HepG2 (cell line): ENCODE data around the gene IRF7. TPM values are rescaled to one million over a fixed set of nuclear protein-coding genes. Genes with fewer than 3 reads are reported as not detected.
A peak's percentile ranks its signal among the peaks of the same experiment; 100 is the strongest.

Source experiments
- ATAC-seq: fragments of 200-7000 bp; cut with Tn5 transposase; 3 replicates; pipeline ENCODE4 v1.9.1; 2020; ENCODE audit warnings: mild to moderate bottlenecking, moderate library complexity
- BruUV-seq: library from RNA; stranded (reverse); fragments of 400-500 nt; replicated peaks from 2 replicates; lab custom pipeline; 2021; lab: Mats Ljungman, UMichigan
- CTCF ChIA-PET: fragments of 300-600 bp; formaldehyde crosslinking; extraction: SDS; loops from one replicate; lab custom pipeline; 2021; ENCODE audit warnings: low total read pairs, inconsistent platforms, low intra/inter-chr PET ratio; lab: Yijun Ruan, JAX
- POLR2A ChIA-PET: fragments of 350-600 bp; sonication (Branson Sonifier 250); formaldehyde crosslinking; loops from one replicate; lab custom pipeline; 2020; ENCODE audit warnings: antibody characterized with exemption, inconsistent platforms; lab: Yijun Ruan, JAX
- DNase-seq: peaks from one replicate; pipeline ENCODE4 v3.0.0-alpha.2; 2015; ENCODE audit warnings: low spot score
- FAIRE-seq: peaks from 3 replicates; lab custom pipeline; 2011; peaks lifted over from hg19 to GRCh38; lab: Jason Lieb, UNC
- H2AFZ ChIP-seq: one replicate; pipeline ENCODE4 v1.6.1; 2011; ENCODE audit warnings: low read length, inconsistent platforms
- H3K27ac ChIP-seq: fragments of 300-600 bp; 3 replicates; pipeline ENCODE4 v1.8.0; 2011; ENCODE audit warnings: mixed run types, mild to moderate bottlenecking, mixed read lengths, low read length, inconsistent platforms; ENCODE audit not compliant: insufficient read depth; ENCODE audit errors: extremely low read length
- H3K27me3 ChIP-seq, 2 experiments: fragments of 200-600 bp in 1 of 2; 2 replicates in 1 of 2; 3 replicates in 1 of 2; pipeline versions ENCODE4 v1.6.0 to v1.8.0; 2011; ENCODE audit warnings: low read length in 2 of 2, mild to moderate bottlenecking in 2 of 2, moderate library complexity in 2 of 2, inconsistent platforms in 1 of 2; ENCODE audit not compliant: insufficient read depth in 2 of 2, control insufficient read depth in 1 of 2
- H3K36me3 ChIP-seq, 2 experiments: fragments of 200-600 bp in 1 of 2; replicated peaks in 1 of 2; 2 replicates in 1 of 2; 3 replicates in 1 of 2; pipeline versions ENCODE4 v1.5.1 to v1.8.0; 2011; ENCODE audit warnings: low read length in 2 of 2, inconsistent platforms in 1 of 2; ENCODE audit not compliant: insufficient read depth in 2 of 2, control insufficient read depth in 1 of 2
- H3K4me1 ChIP-seq: 2 replicates; pipeline ENCODE4 v1.5.1; 2012; ENCODE audit warnings: low read length, inconsistent platforms; ENCODE audit not compliant: insufficient read depth
- H3K4me2 ChIP-seq: 2 replicates; pipeline ENCODE4 v1.6.0; 2011; ENCODE audit warnings: low read depth, low read length, inconsistent platforms
- H3K4me3 ChIP-seq, 3 experiments: fragments of 200-600 bp in 1 of 3; sonication (generic), shearing (Covaris generic) in 1 of 3; replicated peaks in 1 of 3; 2 replicates each; pipeline ENCODE4 v1.5.1; 2011 to 2016; ENCODE audit warnings: low read length in 3 of 3, inconsistent platforms in 2 of 3, low read depth in 2 of 3, mild to moderate bottlenecking in 2 of 3, control low read depth in 1 of 3, mixed read lengths in 1 of 3; ENCODE audit not compliant: insufficient read depth in 1 of 3
- H3K79me2 ChIP-seq: one replicate; pipeline ENCODE4 v1.6.1; 2011; ENCODE audit warnings: low read length, inconsistent platforms; ENCODE audit not compliant: insufficient read depth
- H3K9ac ChIP-seq: 2 replicates; pipeline ENCODE4 v1.6.0; 2011; ENCODE audit warnings: mild to moderate bottlenecking, low read depth, low read length, inconsistent platforms; ENCODE audit not compliant: insufficient read depth
- H3K9me3 ChIP-seq: 2 replicates; pipeline ENCODE4 v1.5.1; 2012; ENCODE audit warnings: mild to moderate bottlenecking, low read length
- H4K20me1 ChIP-seq: 2 replicates; pipeline ENCODE4 v1.6.0; 2011; ENCODE audit warnings: inconsistent platforms, mild to moderate bottlenecking, low read length, moderate library complexity; ENCODE audit not compliant: insufficient read depth
- AKAP8 ChIP-seq: sonication (generic); formaldehyde crosslinking; IDR thresholded peaks from 2 replicates; pipeline ENCODE4 v1.5.1; 2020; ENCODE audit warnings: mild to moderate bottlenecking, missing genetic modification reagents
- ARNT2 ChIP-seq: sonication (generic); formaldehyde crosslinking; IDR thresholded peaks from 2 replicates; pipeline ENCODE4 v1.8.0; 2022; ENCODE audit warnings: mild to moderate bottlenecking, low read depth, missing genetic modification reagents, moderate library complexity
- ASH2L ChIP-seq: fragments of 300-600, 200-600 bp; sonication (generic); IDR thresholded peaks from 2 replicates; pipeline ENCODE4 v1.7.0; 2017; ENCODE audit warnings: low read depth, mild to moderate bottlenecking, moderate library complexity, mixed read lengths, low read length; ENCODE audit not compliant: insufficient read length
- FOXA3 ChIP-seq: IDR thresholded peaks from 2 replicates; pipeline ENCODE4 v1.6.1; 2016; ENCODE audit warnings: missing genetic modification reagents, missing compliant biosample characterization
- IRX3 ChIP-seq: sonication (generic); formaldehyde crosslinking; IDR thresholded peaks from 2 replicates; pipeline ENCODE4 v1.8.1; 2023; ENCODE audit warnings: mild to moderate bottlenecking, low read depth, missing genetic modification reagents, borderline replicate concordance
- PHF20 ChIP-seq: sonication (generic); formaldehyde crosslinking; IDR thresholded peaks from 2 replicates; pipeline ENCODE4 v1.5.0; 2020; ENCODE audit warnings: mild to moderate bottlenecking, missing genetic modification reagents
- PTBP1 ChIP-seq: fragments of 200-400 bp; formaldehyde crosslinking; IDR thresholded peaks from 2 replicates; pipeline ENCODE4 v1.6.1; 2018; ENCODE audit warnings: low read length, low read depth; ENCODE audit not compliant: poor library complexity, severe bottlenecking
- REPIN1 ChIP-seq: sonication (generic); formaldehyde crosslinking; IDR thresholded peaks from 2 replicates; pipeline ENCODE4 v1.8.0; 2022; ENCODE audit warnings: missing genetic modification reagents, low read depth, mild to moderate bottlenecking, borderline replicate concordance
- SMARCE1 ChIP-seq: fragments of 450-650 bp; IDR thresholded peaks from 2 replicates; pipeline ENCODE4 v1.6.1; 2017; ENCODE audit warnings: borderline replicate concordance
- SOX6 ChIP-seq, 2 experiments: fragments of 450-650 bp in 1 of 2; sonication (generic) in 1 of 2; formaldehyde crosslinking in 1 of 2; IDR thresholded peaks; 2 replicates each; pipeline versions ENCODE4 v1.4.0 to v1.6.1; 2017 to 2020; ENCODE audit warnings: antibody characterized with exemption in 1 of 2, mild to moderate bottlenecking in 1 of 2, missing genetic modification reagents in 1 of 2
- TARDBP ChIP-seq: sonication (generic); formaldehyde crosslinking; IDR thresholded peaks from 2 replicates; pipeline ENCODE4 v1.8.0; 2022; ENCODE audit warnings: mild to moderate bottlenecking, missing genetic modification reagents
- TMF1 ChIP-seq: sonication (generic); formaldehyde crosslinking; IDR thresholded peaks from 2 replicates; pipeline ENCODE4 v1.8.1; 2022; ENCODE audit warnings: low read depth, missing genetic modification reagents
- ZMYM3 ChIP-seq: sonication (generic); formaldehyde crosslinking; IDR thresholded peaks from 2 replicates; pipeline ENCODE4 v1.5.1; 2020; ENCODE audit warnings: mild to moderate bottlenecking, missing genetic modification reagents
- ZNF33B ChIP-seq: sonication (generic); formaldehyde crosslinking; IDR thresholded peaks from 2 replicates; pipeline ENCODE4 v1.5.1; 2020; ENCODE audit warnings: mild to moderate bottlenecking, missing genetic modification reagents
- ZNF563 ChIP-seq: sonication (generic); formaldehyde crosslinking; IDR thresholded peaks from 2 replicates; pipeline ENCODE4 v1.8.0; 2022; ENCODE audit warnings: mild to moderate bottlenecking, moderate library complexity, missing genetic modification reagents
- WGBS: methylation state at CpG from one replicate; pipeline ENCODE4 v1.1.6; 2017; ENCODE audit warnings: low lambda C conversion rate; 5-methylcytosine and 5-hydroxymethylcytosine counted together
- in situ Hi-C: cut with HindIII; loops from 2 replicates; pipeline ENCODE4 v1.10.0; 2017; ENCODE audit warnings: low pct_unique_long_range_greater_than_20kb; ENCODE audit not compliant: extremely low pct_ligation_motif_present
- intact Hi-C: fragments of 100-400 bp; cut with micrococcal nuclease; formaldehyde crosslinking; loops from one replicate; pipeline ENCODE4 v1.10.0; 2022; ENCODE audit not compliant: unreplicated experiment
- polyA plus RNA-seq, 8 experiments: library from polyadenylated mRNA; depleted of rRNA in 3 of 8; stranded (reverse) in 7 of 8; unstranded in 1 of 8; fragments of >200 nt; fragmentation: Illumina TruSeq in 4 of 8; extraction: Trizol in 4 of 8; gene quantifications; 2 replicates each; pipeline versions ENCODE4 v1.2.1 to v1.2.3, GENCODE V29; 2011 to 2016; ENCODE audit warnings: low read depth in 4 of 8, missing spikeins in 1 of 8, mixed read lengths in 1 of 8; ENCODE audit not compliant: insufficient read depth in 1 of 8
- total RNA-seq, 5 experiments: library from RNA; depleted of rRNA; stranded (reverse); fragments of >200 nt; fragmentation: Illumina TruSeq; extraction: Trizol; gene quantifications; 2 replicates each; pipeline ENCODE4 v1.2.3, GENCODE V29; 2016; ENCODE audit warnings: low read depth in 1 of 5
- TF ChIP-seq, protein P1 (sequence below): sonication (generic); formaldehyde crosslinking; IDR thresholded peaks from 2 replicates; pipeline ENCODE4 v1.4.0; 2020; ENCODE audit warnings: missing genetic modification reagents
- TF ChIP-seq, protein P2 (sequence below): IDR thresholded peaks from 2 replicates; pipeline ENCODE4 v1.6.1; 2016; ENCODE audit warnings: mild to moderate bottlenecking, missing biosample characterization, missing genetic modification reagents
- TF ChIP-seq, protein P3 (sequence below): sonication (generic); formaldehyde crosslinking; IDR thresholded peaks from 2 replicates; pipeline ENCODE4 v1.5.0; 2020; ENCODE audit warnings: missing genetic modification reagents
- TF ChIP-seq, protein P4 (sequence below): sonication (generic); formaldehyde crosslinking; IDR thresholded peaks from 2 replicates; pipeline ENCODE4 v1.4.0; 2020; ENCODE audit warnings: missing genetic modification reagents
- TF ChIP-seq, protein P5 (sequence below): sonication (generic); formaldehyde crosslinking; IDR thresholded peaks from 2 replicates; pipeline ENCODE4 v1.5.1; 2020; ENCODE audit warnings: missing genetic modification reagents, mild to moderate bottlenecking, borderline replicate concordance

Gene IRF7
- total and polyA plus RNA-seq, 2 of the 13 experiments (the other 11 are each of a cell fraction or from before 2014, with no cell fraction given) = not detected

DNA sequence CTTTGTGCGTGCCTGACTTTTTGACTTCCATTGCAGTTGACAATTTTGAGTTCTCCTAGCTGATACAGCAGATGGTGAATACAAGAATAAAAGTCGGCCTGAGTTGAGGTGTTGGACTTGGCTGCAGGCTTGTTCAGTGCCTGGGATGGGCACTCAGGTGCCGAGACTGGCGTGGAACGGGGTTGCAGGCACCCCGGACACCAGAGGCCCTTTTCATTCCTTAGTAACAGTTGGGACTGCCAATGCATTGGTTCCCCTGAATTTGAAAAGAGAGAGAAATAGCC lies 38.2 kb downstream of the IRF7 start:
- Histone ChIP-seq H3K9ac (peak overlapping the region; percentile 100), H3K4me2 (peak overlapping the region; percentile 94), H3K9me3 (no peaks in the 10 kb centered on the region), H2AFZ (no peak overlapping the region), H3K36me3 (peaks cover 8 to 14% of the 10 kb centered on the region in 2 experiments; a peak in 4 of 5 replicates), H3K79me2 (peaks cover 56% of the 10 kb centered on the region), H3K4me3 (peak overlapping the region; percentile 78 to 100 (median 92)), H3K4me1 (peaks cover 54% of the 10 kb centered on the region), H4K20me1 (peaks cover 43% of the 10 kb centered on the region), H3K27me3 (no peaks in the 10 kb centered on the region; a peak in 1 of 5 replicates), H3K27ac (peak overlapping the region; percentile 80)
- intact Hi-C loops = no loop called here
- in situ Hi-C loops = no loop called here
- 5% methylated on average over 6 of the region's 6 CpGs for WGBS
- DNase-seq = no peak
- FAIRE-seq = no peak
- CTCF ChIA-PET = no interaction called here
- POLR2A ChIA-PET = interaction anchor here (0.7 to 1.3 kb wide), 2 partner anchors 8 to 23 kb away, joined by 3 read pairs; no protein-coding TSS in a partner anchor
- no peak for ATAC-seq
- TF ChIP-seq ZNF563 (CRISPR knock-in tag) (no peak), FOXA3 (CRISPR knock-in tag) (no peak), IRX3 (no peak), TMF1 (no peak), ZMYM3 (CRISPR knock-in tag) (no peak), TARDBP (CRISPR knock-in tag) (no peak), SOX6 (IDR thresholded peaks at IDR 0.05) (no peak), SOX6 (CRISPR knock-in tag; IDR thresholded peaks at IDR 0.05) (no peak), PHF20 (CRISPR knock-in tag) (0 out of 2 replicates have a peak, but pooled peaks have one; percentile 18), ZNF33B (CRISPR knock-in tag) (no peak), AKAP8 (CRISPR knock-in tag) (no peak), ARNT2 (CRISPR knock-in tag) (no peak), ASH2L (peak; percentile 33), PTBP1 (no peak), REPIN1 (CRISPR knock-in tag) (no peak), SMARCE1 (no peak)
- TF ChIP-seq, protein P1, sequence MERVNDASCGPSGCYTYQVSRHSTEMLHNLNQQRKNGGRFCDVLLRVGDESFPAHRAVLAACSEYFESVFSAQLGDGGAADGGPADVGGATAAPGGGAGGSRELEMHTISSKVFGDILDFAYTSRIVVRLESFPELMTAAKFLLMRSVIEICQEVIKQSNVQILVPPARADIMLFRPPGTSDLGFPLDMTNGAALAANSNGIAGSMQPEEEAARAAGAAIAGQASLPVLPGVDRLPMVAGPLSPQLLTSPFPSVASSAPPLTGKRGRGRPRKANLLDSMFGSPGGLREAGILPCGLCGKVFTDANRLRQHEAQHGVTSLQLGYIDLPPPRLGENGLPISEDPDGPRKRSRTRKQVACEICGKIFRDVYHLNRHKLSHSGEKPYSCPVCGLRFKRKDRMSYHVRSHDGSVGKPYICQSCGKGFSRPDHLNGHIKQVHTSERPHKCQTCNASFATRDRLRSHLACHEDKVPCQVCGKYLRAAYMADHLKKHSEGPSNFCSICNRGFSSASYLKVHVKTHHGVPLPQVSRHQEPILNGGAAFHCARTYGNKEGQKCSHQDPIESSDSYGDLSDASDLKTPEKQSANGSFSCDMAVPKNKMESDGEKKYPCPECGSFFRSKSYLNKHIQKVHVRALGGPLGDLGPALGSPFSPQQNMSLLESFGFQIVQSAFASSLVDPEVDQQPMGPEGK (CRISPR knock-in tag) = no peak
- TF ChIP-seq, protein P2, sequence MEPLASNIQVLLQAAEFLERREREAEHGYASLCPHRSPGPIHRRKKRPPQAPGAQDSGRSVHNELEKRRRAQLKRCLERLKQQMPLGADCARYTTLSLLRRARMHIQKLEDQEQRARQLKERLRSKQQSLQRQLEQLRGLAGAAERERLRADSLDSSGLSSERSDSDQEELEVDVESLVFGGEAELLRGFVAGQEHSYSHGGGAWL (CRISPR knock-in tag) = 0 out of 2 replicates have a peak, but pooled peaks have one; percentile 25
- TF ChIP-seq, protein P3, sequence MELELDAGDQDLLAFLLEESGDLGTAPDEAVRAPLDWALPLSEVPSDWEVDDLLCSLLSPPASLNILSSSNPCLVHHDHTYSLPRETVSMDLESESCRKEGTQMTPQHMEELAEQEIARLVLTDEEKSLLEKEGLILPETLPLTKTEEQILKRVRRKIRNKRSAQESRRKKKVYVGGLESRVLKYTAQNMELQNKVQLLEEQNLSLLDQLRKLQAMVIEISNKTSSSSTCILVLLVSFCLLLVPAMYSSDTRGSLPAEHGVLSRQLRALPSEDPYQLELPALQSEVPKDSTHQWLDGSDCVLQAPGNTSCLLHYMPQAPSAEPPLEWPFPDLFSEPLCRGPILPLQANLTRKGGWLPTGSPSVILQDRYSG (CRISPR knock-in tag) = no peak
- TF ChIP-seq, protein P4, sequence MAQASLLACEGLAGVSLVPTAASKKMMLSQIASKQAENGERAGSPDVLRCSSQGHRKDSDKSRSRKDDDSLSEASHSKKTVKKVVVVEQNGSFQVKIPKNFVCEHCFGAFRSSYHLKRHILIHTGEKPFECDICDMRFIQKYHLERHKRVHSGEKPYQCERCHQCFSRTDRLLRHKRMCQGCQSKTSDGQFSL = no peak
- TF ChIP-seq, protein P5, sequence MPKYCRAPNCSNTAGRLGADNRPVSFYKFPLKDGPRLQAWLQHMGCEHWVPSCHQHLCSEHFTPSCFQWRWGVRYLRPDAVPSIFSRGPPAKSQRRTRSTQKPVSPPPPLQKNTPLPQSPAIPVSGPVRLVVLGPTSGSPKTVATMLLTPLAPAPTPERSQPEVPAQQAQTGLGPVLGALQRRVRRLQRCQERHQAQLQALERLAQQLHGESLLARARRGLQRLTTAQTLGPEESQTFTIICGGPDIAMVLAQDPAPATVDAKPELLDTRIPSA = no peak
- BruUV-seq = TSS peak; percentile 60
